Bone marrow (tissue), 2 donors: ENCODE data around the gene MIDN.

Experiments
- DNase-seq, 2 donors: peaks; one replicate each; lab custom pipeline; 2025; lab: John Stamatoyannopoulos, UW

Gene MIDN

GRCh38 chr19:1282588-1283206, 34.3 kb downstream of the MIDN start:
- DNase-seq, result no peak

GRCh38 chr19:1283207-1283916, 35.0 kb downstream of the MIDN start:
- DNase-seq, result no peak

GRCh38 chr19:1283917-1284292, 35.5 kb downstream of the MIDN start:
- DNase-seq, result no peak

GRCh38 chr19:1284293-1284978, 36.1 kb downstream of the MIDN start:
- DNase-seq, result no peak

- DNase-seq, result no peak
Measured at GRCh38 chr19:1284979-1285736, 36.8 kb downstream of the MIDN start.

- DNase-seq, result no peak
Measured at GRCh38 chr19:1285737-1286360, 37.5 kb downstream of the MIDN start, which contains the start of gene EFNA2. Gene EFNA2, plus strand, starts transcription at chr19:1285873. Its CDS starts 296 bp downstream, at chr19:1286169.

- no peak for DNase-seq
Measured at GRCh38 chr19:1286487-1287353, 38.3 kb downstream of the MIDN start.

GRCh38 chr19:1287354-1288225, 39.2 kb downstream of the MIDN start:
- DNase-seq, result no peak

- DNase-seq, result no peak
Measured at GRCh38 chr19:1288226-1288612, 39.8 kb downstream of the MIDN start.

- no peak for DNase-seq
Measured at GRCh38 chr19:1288833-1289685, 40.7 kb downstream of the MIDN start.

- no peak for DNase-seq
Measured at GRCh38 chr19:1289686-1290025, 41.3 kb downstream of the MIDN start.

GRCh38 chr19:1290196-1290702, 41.9 kb downstream of the MIDN start:
- DNase-seq, result no peak

GRCh38 chr19:1290703-1291651, 42.6 kb downstream of the MIDN start:
- DNase-seq, result no peak

GRCh38 chr19:1291761-1292418, 43.5 kb downstream of the MIDN start:
- no peak for DNase-seq

GRCh38 chr19:1292419-1293151, 44.2 kb downstream of the MIDN start:
- no peak for DNase-seq

GRCh38 chr19:1293782-1294604, 45.6 kb downstream of the MIDN start:
- no peak for DNase-seq
